Endothelial cell of umbilical vein (primary cell): ENCODE data around the gene PHACTR2. TPM values are rescaled to one million over a fixed set of nuclear protein-coding genes. Genes with fewer than 3 reads are reported as not detected.

ENCODE experiments used
- BruUV-seq: library from RNA; stranded (reverse); fragments of 400-500 nt; replicated peaks from 2 replicates; lab custom pipeline; 2021; lab: Mats Ljungman, UMichigan
- CTCF ChIA-PET: fragments of 300-600, 350-600 bp; sonication (Branson Sonifier 250); formaldehyde crosslinking; loops from one replicate; lab custom pipeline; 2021; ENCODE audit warnings: antibody characterized with exemption, inconsistent platforms; lab: Charles Lee
- POLR2A ChIA-PET: fragments of 300-600, 350-600 bp; sonication (Branson Sonifier 250); formaldehyde crosslinking; loops from one replicate; lab custom pipeline; 2021; ENCODE audit warnings: antibody characterized with exemption, inconsistent platforms; lab: Charles Lee
- DNase-seq: peaks from one replicate; pipeline ENCODE4 v3.0.0-alpha.2; 2011; ENCODE audit warnings: low read depth, low spot score
- FAIRE-seq: peaks from 2 replicates; lab custom pipeline; 2011; peaks lifted over from hg19 to GRCh38; lab: Jason Lieb, UNC
- H2AFZ ChIP-seq: 2 replicates; pipeline ENCODE4 v1.6.0; 2012; ENCODE audit warnings: low read depth, low read length, control low read depth, inconsistent platforms
- H3K27ac ChIP-seq: 2 replicates; pipeline ENCODE4 v1.5.1; 2011; ENCODE audit warnings: low read depth, mild to moderate bottlenecking, control low read depth, low read length, moderate library complexity; ENCODE audit not compliant: insufficient read depth
- H3K27me3 ChIP-seq, 2 experiments: 2 replicates each; pipeline versions ENCODE4 v1.6.0 to v1.6.1; 2011; ENCODE audit warnings: low read length in 2 of 2, mixed read lengths in 1 of 2; ENCODE audit not compliant: control insufficient read depth in 2 of 2, insufficient read depth in 2 of 2
- H3K36me3 ChIP-seq, 2 experiments: 2 replicates in 1 of 2; 3 replicates in 1 of 2; pipeline ENCODE4 v1.5.1; 2011; ENCODE audit warnings: low read length in 2 of 2, mild to moderate bottlenecking in 1 of 2, moderate library complexity in 1 of 2; ENCODE audit not compliant: control insufficient read depth in 2 of 2, insufficient read depth in 2 of 2; ENCODE audit errors: extremely low read depth in 1 of 2
- H3K4me1 ChIP-seq: 3 replicates; pipeline ENCODE4 v1.5.1; 2011; ENCODE audit warnings: mild to moderate bottlenecking, low read length; ENCODE audit not compliant: control insufficient read depth, insufficient read depth; ENCODE audit errors: extremely low read depth
- H3K4me2 ChIP-seq: 2 replicates; pipeline ENCODE4 v1.6.1; 2011; ENCODE audit warnings: low read length, control low read depth, mixed read lengths; ENCODE audit not compliant: insufficient read depth
- H3K4me3 ChIP-seq, 3 experiments: fragments of 200-600 bp in 1 of 3; sonication (generic), shearing (Covaris generic) in 1 of 3; replicated peaks in 1 of 3; 2 replicates each; pipeline ENCODE4 v1.5.1; 2011 to 2016; ENCODE audit warnings: control low read depth in 3 of 3, low read length in 3 of 3, mild to moderate bottlenecking in 2 of 3, inconsistent platforms in 1 of 3, low read depth in 1 of 3, moderate library complexity in 1 of 3; ENCODE audit not compliant: insufficient read depth in 1 of 3
- H3K79me2 ChIP-seq: 2 replicates; pipeline ENCODE4 v1.6.0; 2012; ENCODE audit warnings: low read length, inconsistent platforms; ENCODE audit not compliant: control insufficient read depth, insufficient read depth
- H3K9ac ChIP-seq: replicated peaks from 2 replicates; pipeline ENCODE3; 2011; ENCODE audit warnings: low read length, control low read depth; ENCODE audit not compliant: insufficient read depth; ENCODE audit errors: extremely low read depth
- H3K9me1 ChIP-seq: replicated peaks from 3 replicates; pipeline ENCODE4 v1.6.0; 2011; ENCODE audit warnings: mild to moderate bottlenecking, low read length; ENCODE audit not compliant: control insufficient read depth, insufficient read depth; ENCODE audit errors: extremely low read depth
- H3K9me3 ChIP-seq: replicated peaks from 2 replicates; pipeline ENCODE4 v1.5.1; 2012; ENCODE audit warnings: low read length, inconsistent platforms; ENCODE audit not compliant: control insufficient read depth, insufficient read depth
- H4K20me1 ChIP-seq: replicated peaks from 2 replicates; pipeline ENCODE3; 2011; ENCODE audit warnings: mild to moderate bottlenecking, low read length; ENCODE audit not compliant: control insufficient read depth, insufficient read depth; ENCODE audit errors: extremely low read depth
- EZH2 ChIP-seq: IDR thresholded peaks from 2 replicates; pipeline ENCODE4 v1.6.1; 2012; ENCODE audit warnings: borderline replicate concordance, low read depth, mild to moderate bottlenecking, moderate library complexity, low read length, inconsistent platforms; ENCODE audit not compliant: severe bottlenecking
- FOS ChIP-seq: IDR thresholded peaks from 2 replicates; pipeline ENCODE4 v1.6.1; 2011; ENCODE audit warnings: mild to moderate bottlenecking, low read length, moderate library complexity, borderline replicate concordance; ENCODE audit not compliant: insufficient read depth
- GATA2 ChIP-seq: IDR thresholded peaks from 2 replicates; pipeline ENCODE4 v1.7.0; 2011; ENCODE audit warnings: low read depth, mild to moderate bottlenecking, moderate library complexity, mixed read lengths, low read length; ENCODE audit not compliant: insufficient read length, insufficient read depth
- JUN ChIP-seq: IDR thresholded peaks from 2 replicates; pipeline ENCODE4 v1.6.1; 2011; ENCODE audit warnings: borderline replicate concordance, low read depth; ENCODE audit not compliant: insufficient read length, insufficient read depth
- MYC ChIP-seq: IDR thresholded peaks from one replicate; pipeline ENCODE4 v1.6.1; 2011; ENCODE audit warnings: mild to moderate bottlenecking, low read depth, low read length
- POLR2A ChIP-seq: IDR thresholded peaks from 2 replicates; pipeline ENCODE4 v1.6.1; 2012; ENCODE audit warnings: low read depth, mild to moderate bottlenecking, control low read depth, low read length
- POLR2AphosphoS5 ChIP-seq: IDR thresholded peaks from 2 replicates; pipeline ENCODE4 v1.6.1; 2012; ENCODE audit warnings: low read depth, mild to moderate bottlenecking, control low read depth, low read length, moderate library complexity; ENCODE audit not compliant: insufficient read depth
- dilution Hi-C: fragments of 300-500 bp; cut with MboI; formaldehyde crosslinking; loops from one replicate; pipeline ENCODE4 v1.15.0; 2019; ENCODE audit warnings: low sequenced_read_pairs; ENCODE audit not compliant: extremely low pct_ligation_motif_present
- intact Hi-C: fragments of 100-400 bp; cut with micrococcal nuclease; formaldehyde crosslinking; loops from one replicate; pipeline ENCODE4 v1.10.0; 2022
- polyA plus RNA-seq, 4 experiments: library from polyadenylated mRNA; depleted of rRNA in 3 of 4; stranded (reverse) in 3 of 4; unstranded in 1 of 4; fragments of >200 nt; gene quantifications; 2 replicates each; pipeline versions ENCODE4 v1.2.1 to v1.2.3, GENCODE V29; 2011 to 2012; ENCODE audit warnings: missing spikeins in 1 of 4
- total RNA-seq: library from RNA; stranded (reverse); gene quantifications from 2 replicates; pipeline ENCODE4 v1.2.3, GENCODE V29; 2021
- TF ChIP-seq, protein P1 (sequence below), 2 donors: IDR thresholded peaks; 1 replicate in 1 of 2; 2 replicates in 1 of 2; pipeline ENCODE4 v1.5.1; 2011; ENCODE audit warnings: low read length in 2 of 2, mild to moderate bottlenecking in 2 of 2, moderate library complexity in 2 of 2, control low read depth in 1 of 2, inconsistent platforms in 1 of 2, low read depth in 1 of 2; ENCODE audit not compliant: insufficient read depth in 1 of 2; ENCODE audit errors: extremely low read depth in 1 of 2
- TF ChIP-seq, protein P2 (sequence below): IDR thresholded peaks from 2 replicates; pipeline ENCODE4 v1.6.1; 2011; ENCODE audit not compliant: insufficient read depth, insufficient read length

Gene PHACTR2
- total and polyA plus RNA-seq, 2 donors (not counting 3 experiments of a cell fraction or from before 2014, with no cell fraction given), result 16.3 to 178 TPM

- Histone ChIP-seq H4K20me1 (peaks cover 3% of the 10 kb centered on the region), H3K9me1 (no peaks in the 10 kb centered on the region), H3K9ac (no peak overlapping the region), H3K4me3 (no peak overlapping the region), H3K36me3 (peaks cover 0 to 3% of the 10 kb centered on the region in 2 experiments), H3K79me2 (peaks cover 72% of the 10 kb centered on the region), H3K27me3 (no peaks in the 10 kb centered on the region), H3K4me1 (no peaks in the 10 kb centered on the region), H2AFZ (no peak overlapping the region), H3K27ac (no peak overlapping the region), H3K4me2 (no peak overlapping the region), H3K9me3 (no peaks in the 10 kb centered on the region)
- dilution Hi-C loops, result no loop called here
- TF ChIP-seq JUN (no peak), POLR2A (no peak), FOS (no peak), POLR2AphosphoS5 (no peak), MYC (no peak), GATA2 (no peak), EZH2 (no peak)
- TF ChIP-seq, protein P1, sequence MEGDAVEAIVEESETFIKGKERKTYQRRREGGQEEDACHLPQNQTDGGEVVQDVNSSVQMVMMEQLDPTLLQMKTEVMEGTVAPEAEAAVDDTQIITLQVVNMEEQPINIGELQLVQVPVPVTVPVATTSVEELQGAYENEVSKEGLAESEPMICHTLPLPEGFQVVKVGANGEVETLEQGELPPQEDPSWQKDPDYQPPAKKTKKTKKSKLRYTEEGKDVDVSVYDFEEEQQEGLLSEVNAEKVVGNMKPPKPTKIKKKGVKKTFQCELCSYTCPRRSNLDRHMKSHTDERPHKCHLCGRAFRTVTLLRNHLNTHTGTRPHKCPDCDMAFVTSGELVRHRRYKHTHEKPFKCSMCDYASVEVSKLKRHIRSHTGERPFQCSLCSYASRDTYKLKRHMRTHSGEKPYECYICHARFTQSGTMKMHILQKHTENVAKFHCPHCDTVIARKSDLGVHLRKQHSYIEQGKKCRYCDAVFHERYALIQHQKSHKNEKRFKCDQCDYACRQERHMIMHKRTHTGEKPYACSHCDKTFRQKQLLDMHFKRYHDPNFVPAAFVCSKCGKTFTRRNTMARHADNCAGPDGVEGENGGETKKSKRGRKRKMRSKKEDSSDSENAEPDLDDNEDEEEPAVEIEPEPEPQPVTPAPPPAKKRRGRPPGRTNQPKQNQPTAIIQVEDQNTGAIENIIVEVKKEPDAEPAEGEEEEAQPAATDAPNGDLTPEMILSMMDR (IDR thresholded peaks at IDR 0.05; ENCODE audit: extremely low read depth in 1 of 2, insufficient read depth in 1 of 2, low read depth in 1 of 2, low read length in 2 of 2), result no peak
- TF ChIP-seq, protein P2, sequence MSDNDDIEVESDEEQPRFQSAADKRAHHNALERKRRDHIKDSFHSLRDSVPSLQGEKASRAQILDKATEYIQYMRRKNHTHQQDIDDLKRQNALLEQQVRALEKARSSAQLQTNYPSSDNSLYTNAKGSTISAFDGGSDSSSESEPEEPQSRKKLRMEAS, result no peak
- POLR2A ChIA-PET, result no interaction called here
- no peak for DNase-seq
- FAIRE-seq, result no peak
- CTCF ChIA-PET, result interaction anchor here (0.9 kb wide), 1 partner anchor 51 kb away, joined by 3 read pairs; no protein-coding TSS in a partner anchor
- BruUV-seq, result no TSS peak
- intact Hi-C loops, result no loop called here
These were observed 31.1 kb downstream of the PHACTR2 start for GRCh38 chr6:143708889-143709288.
